Smooth muscle cell (in vitro differentiated cells): ENCODE results near the gene REC8. TPM values are rescaled to one million over a fixed set of nuclear protein-coding genes. Genes with fewer than 3 reads are reported as not detected.

Experiments used
- DNase-seq: peaks from one replicate; lab custom pipeline; 2025; ENCODE audit not compliant: unreplicated experiment; lab: John Stamatoyannopoulos, UW
- H2AFZ ChIP-seq: fragments of 200-600 bp; sonication (generic); 2 replicates; pipeline ENCODE4 v1.6.0; 2016; ENCODE audit warnings: antibody characterized with exemption, low read depth, mild to moderate bottlenecking
- H3F3A ChIP-seq: fragments of 200-600 bp; sonication (generic); 2 replicates; pipeline ENCODE4 v1.6.0; 2017; ENCODE audit warnings: antibody characterized with exemption, low read depth
- H3K27ac ChIP-seq: fragments of 200-600 bp; sonication (generic); 2 replicates; pipeline ENCODE4 v1.5.1; 2016; ENCODE audit warnings: low read depth, mild to moderate bottlenecking
- H3K27me3 ChIP-seq: fragments of 200-600 bp; sonication (generic); 2 replicates; pipeline ENCODE4 v1.6.1; 2016; ENCODE audit warnings: low read depth, mild to moderate bottlenecking
- H3K36me3 ChIP-seq: fragments of 200-600 bp; sonication (generic); 2 replicates; pipeline ENCODE4 v1.5.1; 2016; ENCODE audit warnings: low read depth
- H3K4me1 ChIP-seq: fragments of 200-600 bp; sonication (generic); 2 replicates; pipeline ENCODE4 v1.5.1; 2016; ENCODE audit warnings: low read depth
- H3K4me2 ChIP-seq: fragments of 200-600 bp; sonication (generic); 2 replicates; pipeline ENCODE4 v1.6.0; 2016; ENCODE audit warnings: mild to moderate bottlenecking
- H3K4me3 ChIP-seq: fragments of 200-600 bp; sonication (generic); 2 replicates; pipeline ENCODE4 v1.5.1; 2016; ENCODE audit warnings: mild to moderate bottlenecking
- H3K79me2 ChIP-seq: fragments of 200-600 bp; sonication (generic); 2 replicates; pipeline ENCODE4 v1.6.0; 2016; ENCODE audit warnings: low read depth, mild to moderate bottlenecking
- H3K9ac ChIP-seq: fragments of 200-600 bp; sonication (generic); 2 replicates; pipeline ENCODE4 v1.6.0; 2016; ENCODE audit warnings: low read depth
- H3K9me3 ChIP-seq: fragments of 200-600 bp; sonication (generic); replicated peaks from 2 replicates; pipeline ENCODE4 v1.5.1; 2016; ENCODE audit warnings: low read depth
- H4K20me1 ChIP-seq: fragments of 200-600 bp; sonication (generic); 2 replicates; pipeline ENCODE4 v1.6.0; 2016; ENCODE audit warnings: low read depth
- WGBS: methylation state at CpG from one replicate; pipeline ENCODE4 v1.1.7; 2016; ENCODE audit warnings: low lambda C conversion rate; 5-methylcytosine and 5-hydroxymethylcytosine counted together
- polyA plus RNA-seq: library from polyadenylated mRNA; unstranded; fragments of >200 nt; fragmentation: Nextera tagmentation; extraction: Ambion mirVana; gene quantifications from 2 replicates; pipeline ENCODE4 v1.2.1, GENCODE V29; 2016
- total RNA-seq: library from RNA; depleted of rRNA; stranded (reverse); fragments of >200 nt; gene quantifications from 2 replicates; pipeline ENCODE4 v1.2.3, GENCODE V29; 2014
- TF ChIP-seq, protein P1 (sequence below): fragments of 200-600 bp; sonication (generic); IDR thresholded peaks from 2 replicates; pipeline ENCODE4 v1.5.1; 2017; ENCODE audit warnings: borderline replicate concordance, mild to moderate bottlenecking, antibody characterized with exemption; ENCODE audit not compliant: insufficient read depth, poor library complexity, severe bottlenecking

REC8 gene
- total and polyA plus RNA-seq, 2 experiments from 2014 or later: 9.3 to 16.8 TPM

DNA sequence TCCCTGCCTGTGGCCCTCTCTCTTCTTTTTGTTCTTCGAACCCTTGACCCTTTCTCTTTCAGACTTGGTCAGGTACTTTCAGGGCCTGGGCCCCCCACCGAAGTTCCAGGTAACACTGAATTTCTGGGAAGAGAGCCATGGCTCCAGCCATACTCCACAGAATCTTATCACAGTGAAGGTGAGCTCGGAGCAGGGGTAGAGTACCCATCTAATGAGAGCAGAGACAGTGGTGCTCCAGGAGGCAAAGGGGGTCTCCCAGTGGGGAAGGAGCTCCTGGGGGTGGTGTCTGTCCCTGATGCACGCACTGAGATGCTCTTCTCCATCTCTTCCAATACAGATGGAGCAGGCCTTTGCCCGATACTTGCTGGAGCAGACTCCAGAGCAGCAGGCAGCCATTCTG lies 6.1 kb upstream of the REC8 start:
- no peak for DNase-seq
- no peak overlapping the region for H3K9ac ChIP-seq
- H3K4me1 ChIP-seq: peaks cover 7% of the 10 kb centered on the region
- peaks cover 14% of the 10 kb centered on the region for H3K79me2 ChIP-seq
- H4K20me1 ChIP-seq: no peaks in the 10 kb centered on the region
- H3K9me3 ChIP-seq: no peaks in the 10 kb centered on the region
- H3K36me3 ChIP-seq: no peaks in the 10 kb centered on the region
- H3K27ac ChIP-seq: no peak overlapping the region
- TF ChIP-seq, protein P1, sequence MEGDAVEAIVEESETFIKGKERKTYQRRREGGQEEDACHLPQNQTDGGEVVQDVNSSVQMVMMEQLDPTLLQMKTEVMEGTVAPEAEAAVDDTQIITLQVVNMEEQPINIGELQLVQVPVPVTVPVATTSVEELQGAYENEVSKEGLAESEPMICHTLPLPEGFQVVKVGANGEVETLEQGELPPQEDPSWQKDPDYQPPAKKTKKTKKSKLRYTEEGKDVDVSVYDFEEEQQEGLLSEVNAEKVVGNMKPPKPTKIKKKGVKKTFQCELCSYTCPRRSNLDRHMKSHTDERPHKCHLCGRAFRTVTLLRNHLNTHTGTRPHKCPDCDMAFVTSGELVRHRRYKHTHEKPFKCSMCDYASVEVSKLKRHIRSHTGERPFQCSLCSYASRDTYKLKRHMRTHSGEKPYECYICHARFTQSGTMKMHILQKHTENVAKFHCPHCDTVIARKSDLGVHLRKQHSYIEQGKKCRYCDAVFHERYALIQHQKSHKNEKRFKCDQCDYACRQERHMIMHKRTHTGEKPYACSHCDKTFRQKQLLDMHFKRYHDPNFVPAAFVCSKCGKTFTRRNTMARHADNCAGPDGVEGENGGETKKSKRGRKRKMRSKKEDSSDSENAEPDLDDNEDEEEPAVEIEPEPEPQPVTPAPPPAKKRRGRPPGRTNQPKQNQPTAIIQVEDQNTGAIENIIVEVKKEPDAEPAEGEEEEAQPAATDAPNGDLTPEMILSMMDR: no peak
- peaks cover under 1% of the 10 kb centered on the region for H3F3A ChIP-seq
- H3K4me2 ChIP-seq: no peak overlapping the region
- H3K27me3 ChIP-seq: no peaks in the 10 kb centered on the region
- no peak overlapping the region for H2AFZ ChIP-seq
- H3K4me3 ChIP-seq: no peak overlapping the region
- WGBS: over 99% methylated on average over 5 of the region's 5 CpGs

DNA sequence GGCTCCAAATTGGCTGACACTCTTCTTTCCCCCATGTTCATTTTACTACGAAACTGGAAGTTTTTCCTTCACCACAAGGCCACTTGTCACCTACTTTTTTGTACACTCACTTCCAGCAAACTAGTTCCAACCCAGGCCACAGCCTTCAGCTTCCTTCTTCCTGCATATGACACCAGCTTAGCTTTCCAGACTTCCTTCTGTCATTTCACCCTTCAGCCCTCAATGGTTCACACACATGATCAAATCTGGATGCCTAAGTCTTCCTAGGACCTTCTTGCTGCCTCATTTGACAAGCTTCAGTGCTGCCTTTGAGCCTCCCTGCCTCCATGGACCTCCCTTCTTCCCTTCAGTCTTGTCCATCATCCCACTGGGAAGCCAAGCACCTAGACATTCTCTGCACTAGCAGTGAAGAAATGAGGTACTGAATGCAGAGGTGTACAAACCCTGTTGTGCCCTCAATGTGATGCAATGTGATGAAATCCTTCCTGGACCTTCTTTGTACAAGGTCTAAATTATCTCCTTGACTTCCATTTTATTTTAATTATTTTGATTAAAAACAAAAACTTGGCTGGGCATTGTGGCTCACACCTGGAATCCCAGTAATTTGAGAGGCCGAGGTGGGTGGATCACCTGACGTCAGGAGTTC lies 4.3 kb upstream of the REC8 start:
- H3K4me1 ChIP-seq: peaks cover 9% of the 10 kb centered on the region
- no peak for DNase-seq
- no peaks in the 10 kb centered on the region for H3K27me3 ChIP-seq
- H3K27ac ChIP-seq: no peak overlapping the region
- no peak overlapping the region for H2AFZ ChIP-seq
- WGBS: 100% methylated on average over 3 of the region's 3 CpGs
- no peaks in the 10 kb centered on the region for H3K79me2 ChIP-seq
- no peaks in the 10 kb centered on the region for H4K20me1 ChIP-seq
- no peaks in the 10 kb centered on the region for H3K9me3 ChIP-seq
- no peak overlapping the region for H3K9ac ChIP-seq
- H3K4me3 ChIP-seq: no peak overlapping the region
- no peaks in the 10 kb centered on the region for H3F3A ChIP-seq
- TF ChIP-seq, protein P1: no peak
- H3K4me2 ChIP-seq: no peak overlapping the region
- H3K36me3 ChIP-seq: no peaks in the 10 kb centered on the region

DNA sequence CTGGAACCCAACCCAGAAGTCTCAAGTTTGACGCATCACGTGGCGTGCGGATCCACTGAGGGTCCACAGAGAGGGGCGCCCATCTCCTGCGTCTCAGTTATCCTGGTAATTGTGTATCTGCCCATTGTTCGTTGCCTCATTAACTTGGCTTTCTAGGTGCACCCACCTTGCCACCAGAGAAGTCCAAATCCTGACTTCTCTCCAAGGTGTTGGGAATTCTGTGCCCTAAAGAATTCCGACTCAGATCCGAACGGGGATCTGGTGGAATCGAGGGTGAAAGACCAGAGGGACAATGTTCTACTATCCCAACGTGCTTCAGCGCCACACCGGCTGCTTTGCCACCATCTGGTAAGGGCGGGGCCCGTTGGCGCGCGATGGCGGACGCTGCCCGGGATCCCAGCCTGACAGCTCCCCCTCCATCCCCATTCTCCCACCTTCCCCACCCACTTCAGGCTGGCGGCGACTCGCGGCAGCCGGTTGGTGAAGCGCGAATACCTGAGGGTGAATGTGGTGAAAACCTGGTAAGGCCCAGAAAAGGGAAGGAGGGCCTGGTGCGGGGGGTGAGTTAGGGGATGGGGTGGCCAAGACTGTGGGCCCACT lies 481 bp downstream of the REC8 start:
- Histone ChIP-seq H4K20me1 (no peaks in the 10 kb centered on the region), H3K4me1 (peaks cover 10% of the 10 kb centered on the region), H3F3A (no peaks in the 10 kb centered on the region), H2AFZ (no peak overlapping the region), H3K9me3 (no peaks in the 10 kb centered on the region), H3K79me2 (no peaks in the 10 kb centered on the region), H3K36me3 (no peaks in the 10 kb centered on the region), H3K27ac (no peak overlapping the region), H3K4me2 (peak overlapping the region; percentile 86), H3K4me3 (peak overlapping the region; percentile 42), H3K27me3 (no peaks in the 10 kb centered on the region), H3K9ac (no peak overlapping the region)
- DNase-seq: no peak
- 30% methylated on average over 27 of the region's 30 CpGs for WGBS
- TF ChIP-seq, protein P1: no peak

DNA sequence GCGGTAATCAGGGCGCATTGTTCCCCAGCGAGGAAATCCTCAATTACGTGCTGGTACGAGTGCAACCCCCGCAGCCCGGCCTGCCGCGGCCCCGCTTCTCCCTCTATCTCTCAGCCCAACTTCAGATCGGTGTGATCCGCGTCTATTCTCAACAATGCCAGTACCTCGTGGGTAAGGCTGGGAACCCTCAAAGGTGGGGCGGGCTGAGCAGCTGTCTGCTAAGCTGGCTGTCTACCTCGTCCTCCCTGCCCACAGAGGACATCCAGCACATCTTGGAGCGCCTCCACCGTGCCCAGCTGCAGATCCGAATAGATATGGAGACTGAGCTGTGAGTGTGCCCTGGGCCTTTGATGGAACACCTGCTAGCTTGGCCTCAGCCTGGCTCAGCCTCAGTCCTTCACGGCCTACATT lies 996 bp downstream of the REC8 start:
- no peak for DNase-seq
- Histone ChIP-seq H3F3A (no peaks in the 10 kb centered on the region), H4K20me1 (no peaks in the 10 kb centered on the region), H3K4me2 (peak overlapping the region; percentile 86), H3K36me3 (no peaks in the 10 kb centered on the region), H3K79me2 (no peaks in the 10 kb centered on the region), H2AFZ (no peak overlapping the region), H3K4me3 (peak overlapping the region; percentile 42), H3K27me3 (no peaks in the 10 kb centered on the region), H3K9ac (no peak overlapping the region), H3K4me1 (peaks cover 10% of the 10 kb centered on the region), H3K27ac (no peak overlapping the region), H3K9me3 (no peaks in the 10 kb centered on the region)
- WGBS: 79% methylated on average over 20 of the region's 20 CpGs
- TF ChIP-seq, protein P1: no peak
